Neural cell (in vitro differentiated cells): ENCODE data around the gene AKT1S1. TPM values are rescaled to one million over a fixed set of nuclear protein-coding genes. Genes with fewer than 3 reads are reported as not detected.

ENCODE experiments used
- H2AFZ ChIP-seq: fragments of 200-600, 300-800 bp; sonication (generic), shearing (Covaris generic); 2 replicates; pipeline ENCODE4 v1.6.0; 2014; ENCODE audit warnings: low read depth, mild to moderate bottlenecking, antibody characterized with exemption, low read length, moderate library complexity
- H3F3A ChIP-seq: fragments of 200-600 bp; shearing (Covaris generic); 2 replicates; pipeline ENCODE4 v1.6.1; 2016; ENCODE audit warnings: mild to moderate bottlenecking, moderate library complexity, mixed read lengths, antibody characterized with exemption, low read length; ENCODE audit not compliant: insufficient read depth, poor library complexity, severe bottlenecking
- H3K27ac ChIP-seq: fragments of 200-600, 300-800 bp; sonication (generic), shearing (Covaris generic); 2 replicates; pipeline ENCODE4 v1.5.1; 2014; ENCODE audit warnings: mild to moderate bottlenecking, low read length, moderate library complexity
- H3K27me3 ChIP-seq: fragments of 300-800, 200-600 bp; sonication (generic), shearing (Covaris generic); 2 replicates; pipeline ENCODE4 v1.6.0; 2014; ENCODE audit warnings: mild to moderate bottlenecking, low read depth, low read length, moderate library complexity; ENCODE audit not compliant: insufficient read depth
- H3K36me3 ChIP-seq: fragments of 300-800, 200-600 bp; sonication (generic), shearing (Covaris generic); 2 replicates; pipeline ENCODE4 v1.5.1; 2014; ENCODE audit warnings: mild to moderate bottlenecking, antibody characterized with exemption, low read length, moderate library complexity; ENCODE audit not compliant: insufficient read depth
- H3K4me2 ChIP-seq: fragments of 300-800, 200-600 bp; sonication (generic), shearing (Covaris generic); 2 replicates; pipeline ENCODE4 v1.6.0; 2014; ENCODE audit warnings: mild to moderate bottlenecking, low read length
- H3K4me3 ChIP-seq: fragments of 300-800, 200-600 bp; sonication (generic), shearing (Covaris generic); 2 replicates; pipeline ENCODE4 v1.5.1; 2014; ENCODE audit warnings: mild to moderate bottlenecking, low read length, moderate library complexity
- H3K79me2 ChIP-seq: fragments of 200-600 bp; shearing (Covaris generic); replicated peaks from 2 replicates; pipeline ENCODE4 v1.6.0; 2014; ENCODE audit warnings: mild to moderate bottlenecking, low read length, moderate library complexity; ENCODE audit not compliant: insufficient read depth
- H3K9ac ChIP-seq: fragments of 300-800, 200-600 bp; sonication (generic), shearing (Covaris generic); 2 replicates; pipeline ENCODE4 v1.6.1; 2016; ENCODE audit warnings: mild to moderate bottlenecking, low read length, mixed read lengths
- H3K9me2 ChIP-seq: fragments of 200-600 bp; shearing (Covaris generic); 2 replicates; pipeline ENCODE4 v1.6.1; 2016; ENCODE audit warnings: mild to moderate bottlenecking, low read length, mixed read lengths; ENCODE audit not compliant: insufficient read depth
- H3K9me3 ChIP-seq: fragments of 200-600, 300-800 bp; sonication (generic), shearing (Covaris generic); 2 replicates; pipeline ENCODE4 v1.6.1; 2016; ENCODE audit warnings: mild to moderate bottlenecking, mixed run types, low read length, moderate library complexity, mixed read lengths
- H4K20me1 ChIP-seq: fragments of 200-600 bp; shearing (Covaris generic); 2 replicates; pipeline ENCODE4 v1.6.1; 2016; ENCODE audit warnings: mild to moderate bottlenecking, mixed run types; ENCODE audit not compliant: insufficient read depth
- CTCF ChIP-seq: fragments of 450-650 bp; IDR thresholded peaks from 2 replicates; pipeline ENCODE4 v1.5.1; 2014; ENCODE audit warnings: antibody characterized with exemption, mild to moderate bottlenecking, moderate library complexity; ENCODE audit not compliant: poor library complexity, severe bottlenecking
- EP300 ChIP-seq: fragments of 450-650 bp; conservative IDR thresholded peaks from 2 replicates; pipeline ENCODE4 v1.6.1; 2014; ENCODE audit warnings: antibody characterized with exemption, mild to moderate bottlenecking, moderate library complexity; ENCODE audit not compliant: poor library complexity, severe bottlenecking
- EZH2 ChIP-seq: fragments of 200-600, 300-800 bp; shearing (Covaris generic), sonication (generic); IDR thresholded peaks from 2 replicates; pipeline ENCODE4 v1.6.1; 2014; ENCODE audit warnings: antibody characterized with exemption, low read length, borderline replicate concordance, mild to moderate bottlenecking; ENCODE audit not compliant: insufficient read depth, poor library complexity, severe bottlenecking
- MXI1 ChIP-seq: fragments of 450-650 bp; conservative IDR thresholded peaks from 2 replicates; pipeline ENCODE4 v1.6.1; 2014; ENCODE audit warnings: antibody characterized with exemption, mild to moderate bottlenecking; ENCODE audit not compliant: poor library complexity, severe bottlenecking
- POLR2AphosphoS5 ChIP-seq: IDR thresholded peaks from 2 replicates; pipeline ENCODE4 v1.6.1; 2012
- RAD21 ChIP-seq: fragments of 450-650 bp; conservative IDR thresholded peaks from 2 replicates; pipeline ENCODE4 v1.6.1; 2014; ENCODE audit warnings: antibody characterized with exemption, mild to moderate bottlenecking, moderate library complexity
- REST ChIP-seq: IDR thresholded peaks from 2 replicates; pipeline ENCODE4 v1.6.1; 2012; ENCODE audit warnings: borderline replicate concordance
- SMC3 ChIP-seq: fragments of 450-650 bp; conservative IDR thresholded peaks from 2 replicates; pipeline ENCODE4 v1.6.1; 2014; ENCODE audit warnings: antibody characterized with exemption, mild to moderate bottlenecking, moderate library complexity; ENCODE audit not compliant: poor library complexity
- TAF1 ChIP-seq: IDR thresholded peaks from 2 replicates; pipeline ENCODE4 v1.6.1; 2012; ENCODE audit warnings: low read depth
- polyA plus RNA-seq: library from polyadenylated mRNA; depleted of rRNA; stranded (reverse); fragments of >200 nt; gene quantifications from 2 replicates; pipeline ENCODE4 v1.2.3, GENCODE V29; 2014

Gene AKT1S1
- polyA plus RNA-seq, 1 donor from 2014 or later: 4.8 TPM

- TF ChIP-seq REST: no peak
- no peak for TF ChIP-seq CTCF
- TF ChIP-seq TAF1: no peak
- TF ChIP-seq EP300: no peak
- no peak for TF ChIP-seq EZH2
- TF ChIP-seq MXI1: no peak
- no peak for TF ChIP-seq SMC3
- no peak for TF ChIP-seq POLR2AphosphoS5
- TF ChIP-seq RAD21: no peak
- peaks cover 7% of the 10 kb centered on the region for H3K36me3 ChIP-seq
- no peaks in the 10 kb centered on the region for H3K9me2 ChIP-seq
- no peaks in the 10 kb centered on the region for H3K79me2 ChIP-seq
- H3K27ac ChIP-seq: no peak overlapping the region
- no peaks in the 10 kb centered on the region for H3F3A ChIP-seq
- H3K9me3 ChIP-seq: no peaks in the 10 kb centered on the region
- H3K4me2 ChIP-seq: no peak overlapping the region
- H4K20me1 ChIP-seq: no peaks in the 10 kb centered on the region
- H3K27me3 ChIP-seq: no peaks in the 10 kb centered on the region
- H3K4me3 ChIP-seq: no peak overlapping the region
- H3K9ac ChIP-seq: no peak overlapping the region
- H2AFZ ChIP-seq: no peak overlapping the region
These were observed 31.7 kb downstream of the AKT1S1 start for GRCh38 chr19:49845414-49845813.

- H3K9me3 ChIP-seq: no peaks in the 10 kb centered on the region
- H3K27ac ChIP-seq: no peak overlapping the region
- no peaks in the 10 kb centered on the region for H4K20me1 ChIP-seq
- no peaks in the 10 kb centered on the region for H3K79me2 ChIP-seq
- H3K4me2 ChIP-seq: no peak overlapping the region
- H2AFZ ChIP-seq: no peak overlapping the region
- H3K9ac ChIP-seq: no peak overlapping the region
- H3K36me3 ChIP-seq: peaks cover 10% of the 10 kb centered on the region
- no peaks in the 10 kb centered on the region for H3F3A ChIP-seq
- H3K9me2 ChIP-seq: no peaks in the 10 kb centered on the region
- no peaks in the 10 kb centered on the region for H3K27me3 ChIP-seq
- no peak overlapping the region for H3K4me3 ChIP-seq
- no peak for TF ChIP-seq POLR2AphosphoS5
These were observed 32.7 kb downstream of the AKT1S1 start for GRCh38 chr19:49844138-49845095.
